Adrenal gland (tissue), 12 donors: ENCODE results near the gene SLC9B1. TPM values are rescaled to one million over a fixed set of nuclear protein-coding genes. Genes with fewer than 3 reads are reported as not detected.

Source experiments
- DNase-seq, 7 donors: peaks; one replicate each; pipeline ENCODE4 v3.0.0-alpha.2; 2019 to 2020
- H3K27ac ChIP-seq, 5 donors: fragments of 200-600 bp; sonication (generic) in 4 of 5; 1 replicate in 3 of 5; 2 replicates in 2 of 5; pipeline versions ENCODE4 v1.5.1 to v1.8.0; 2016 to 2020; ENCODE audit warnings: mild to moderate bottlenecking in 1 of 5
- H3K27me3 ChIP-seq: fragments of 200-600 bp; 2 replicates; pipeline ENCODE4 v1.8.0; 2021
- H3K36me3 ChIP-seq, 2 donors: fragments of 200-600 bp; replicated peaks in 1 of 2; 1 replicate in 1 of 2; 2 replicates in 1 of 2; pipeline versions ENCODE4 v1.5.1 to v1.8.0; 2018 to 2022
- H3K4me1 ChIP-seq, 2 donors: fragments of 200-600 bp; replicated peaks in 1 of 2; 1 replicate in 1 of 2; 2 replicates in 1 of 2; pipeline versions ENCODE4 v1.5.1 to v1.8.0; 2018 to 2021
- H3K4me3 ChIP-seq, 4 donors: fragments of 200-600 bp; sonication (generic) in 3 of 4; one replicate each; pipeline ENCODE4 v1.5.1; 2016 to 2018
- H3K9me3 ChIP-seq, 3 donors: fragments of 200-600 bp; sonication (generic) in 1 of 3; replicated peaks in 1 of 3; 1 replicate in 2 of 3; 2 replicates in 1 of 3; pipeline versions ENCODE4 v1.5.1 to v1.8.0; 2016 to 2021
- CTCF ChIP-seq, 6 experiments: fragments of 450-650 bp in 4 of 6; fragments of 200-600 bp in 2 of 6; sonication (generic) in 1 of 6; IDR thresholded peaks; 1 replicate in 5 of 6; 2 replicates in 1 of 6; pipeline versions ENCODE4 v1.5.1 to v1.8.0; 2016 to 2021; ENCODE audit warnings: antibody characterized with exemption in 6 of 6, mild to moderate bottlenecking in 2 of 6, moderate library complexity in 1 of 6
- POLR2A ChIP-seq, 2 donors: fragments of 450-650 bp; IDR thresholded peaks; one replicate each; pipeline ENCODE4 v1.6.1; 2017; ENCODE audit warnings: antibody characterized with exemption in 2 of 2, mild to moderate bottlenecking in 2 of 2, moderate library complexity in 1 of 2
- WGBS, 4 donors: extraction: QIAGEN DNeasy Blood & Tissue Kit in 2 of 4; methylation state at CpG; one replicate each; pipeline versions ENCODE4 v1.1.5 to v1.1.7; 2013 to 2017; 5-methylcytosine and 5-hydroxymethylcytosine counted together
- intact Hi-C, 2 donors: fragments of 100-400 bp; cut with DNase I; formaldehyde crosslinking; loops; one replicate each; pipeline versions ENCODE4 v1.14.1 to v1.15.0; 2022 to 2023
- polyA plus RNA-seq, 3 donors: library from polyadenylated mRNA; stranded (reverse); fragments of 200-250 nt in 2 of 3; fragments of 350-450 nt in 1 of 3; fragmentation: Illumina TruSeq in 1 of 3; extraction: RNeasy Lipid Tissue Mini Kit (QIAGEN cat#74804) in 1 of 3; gene quantifications; one replicate each; pipeline ENCODE4 v1.2.3, GENCODE V29; 2013 to 2014
- total RNA-seq, 9 donors: library from RNA; depleted of rRNA in 4 of 9; stranded (reverse); fragments of >200 nt in 4 of 9; fragments of 120-200 nt in 1 of 9; fragmentation: NEBNext Ultra II Directional in 1 of 9; extraction: Animal tissue kit (Norgen Biotek cat#: 25700) in 1 of 9; gene quantifications; one replicate each; pipeline versions ENCODE4 v1.1.0 to v1.2.4, GENCODE V29; 2013 to 2023
- donor health status: healthy with polysubstance abuse.
- donor health status: Bipolar disorder and iron deficiency.
- donor health status: DM: yes; HTN: yes; CAD: no.
- donor health status: DM: no; HTN: no; CAD: no.
- donor health status: DM: no; HTN: no; CAD: no.
- donor health status: DM: yes; HTN: yes; CAD: no.

The SLC9B1 gene
- total and polyA plus RNA-seq, 12 donors = 0.32 to 3.3 (median 1.5) TPM; not detected in 1

DNA sequence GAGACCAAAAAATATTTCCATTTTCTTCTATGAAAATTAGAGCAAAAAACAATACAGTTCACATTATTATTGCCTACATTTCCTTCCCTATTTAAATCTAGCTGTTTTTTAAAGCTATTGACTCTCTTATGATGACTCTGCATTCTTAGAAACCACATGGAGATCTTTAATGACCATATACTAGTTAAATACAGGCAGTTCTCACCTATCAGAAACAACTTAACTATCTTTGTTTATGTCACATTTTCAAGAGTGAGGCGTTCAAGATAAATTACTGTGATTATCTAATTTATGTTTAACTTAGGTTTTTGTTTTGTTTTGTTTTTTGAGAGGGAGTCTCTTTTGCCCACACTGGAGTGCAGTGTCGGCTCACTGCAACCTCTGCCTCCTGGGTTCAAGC lies 147.7 kb downstream of the SLC9B1 start:
- H3K4me1 ChIP-seq = peaks cover 0 to 39% of the 10 kb centered on the region in 2 donors
- 72 to 94% (median 81%) methylated on average over 2 of the region's 2 CpGs for WGBS, 4 donors
- no peaks in the 10 kb centered on the region for H3K27me3 ChIP-seq
- H3K36me3 ChIP-seq = no peaks in the 10 kb centered on the region
- H3K27ac ChIP-seq = peak overlapping the region in 2 of 5 donors; percentile 14 to 21
- intact Hi-C loops = no loop called here
- no peak for TF ChIP-seq POLR2A (IDR thresholded peaks at IDR 0.05)
- TF ChIP-seq CTCF (IDR thresholded peaks at IDR 0.05) = no peak
- no peak for DNase-seq
- no peak overlapping the region for H3K4me3 ChIP-seq
- no peaks in the 10 kb centered on the region for H3K9me3 ChIP-seq

GRCh38 chr4:102869569-102870197 lies 149.8 kb downstream of the SLC9B1 start:
- intact Hi-C loops = loop anchor here in 1 of 2 donors (5.0 kb wide), 1 partner anchor 42 kb away; the partner anchor contains the start of gene UBE2D3
- Histone ChIP-seq H3K36me3 (no peaks in the 10 kb centered on the region), H3K27ac (peak overlapping the region; percentile 84 to 100 (median 97)), H3K9me3 (no peaks in the 10 kb centered on the region), H3K27me3 (no peaks in the 10 kb centered on the region), H3K4me1 (peaks cover 0 to 39% of the 10 kb centered on the region in 2 donors), H3K4me3 (peak overlapping the region; percentile 0 to 80 (median 74))
- peak in 3 of 7 donors; percentile 25 to 59 (median 33) for DNase-seq
- TF ChIP-seq CTCF (IDR thresholded peaks at IDR 0.05) = no peak
- TF ChIP-seq POLR2A (IDR thresholded peaks at IDR 0.05) = no peak
- WGBS, 4 donors = 7 to 13% (median 9%) methylated on average over 19 of the region's 19 CpGs

DNA sequence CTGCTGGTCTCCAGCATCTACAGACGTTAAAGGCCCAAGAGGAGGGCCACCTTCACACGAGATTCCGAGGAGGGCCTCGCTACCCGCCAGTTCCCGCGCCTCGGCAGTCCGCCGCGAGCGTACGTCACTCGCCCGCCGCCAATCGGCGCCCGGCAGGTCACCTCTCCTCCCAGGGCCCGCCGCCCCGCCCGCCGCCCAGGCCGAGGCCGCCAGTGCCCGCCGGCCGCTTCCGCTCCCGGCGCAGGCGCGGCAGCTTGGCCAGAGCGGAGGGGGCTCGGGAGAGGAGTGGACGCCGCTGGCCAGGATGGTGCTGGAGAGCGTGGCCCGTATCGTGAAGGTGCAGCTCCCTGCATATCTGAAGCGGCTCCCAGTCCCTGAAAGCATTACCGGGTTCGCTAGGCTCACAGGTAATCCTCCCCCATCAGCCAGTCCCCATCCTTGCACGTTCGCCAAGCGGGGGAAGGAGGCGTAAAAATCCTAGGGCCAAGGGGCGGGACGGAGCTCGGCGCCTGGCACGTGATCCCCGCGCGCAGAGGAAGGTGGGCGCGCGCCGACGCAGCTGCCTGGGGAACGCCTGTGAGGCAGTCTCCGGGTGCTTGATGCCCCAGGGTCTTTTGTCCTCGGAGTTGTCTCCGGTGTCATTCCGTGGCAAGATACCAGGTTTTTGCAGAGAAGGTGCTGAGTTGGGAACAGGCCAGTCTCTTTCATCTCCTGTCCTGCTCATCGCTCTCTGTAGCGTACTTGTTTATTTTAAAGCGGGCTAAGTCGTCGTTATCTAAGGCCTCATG lies 150.5 kb downstream of the SLC9B1 start, which contains the start of gene CISD2:
Gene CISD2, plus strand, starts transcription at position 212 of the 788 bp plus-strand sequence. Its CDS starts 93 bp downstream, at position 305.
- Histone ChIP-seq H3K36me3 (no peaks in the 10 kb centered on the region), H3K9me3 (no peaks in the 10 kb centered on the region), H3K4me1 (peaks cover 0 to 39% of the 10 kb centered on the region in 2 donors), H3K27ac (peak within 1 kb of the TSS; percentile 84 to 100 (median 97)), H3K27me3 (no peaks in the 10 kb centered on the region), H3K4me3 (peak within 1 kb of the TSS; percentile 45 to 80 (median 74))
- WGBS, 4 donors = 0% methylated on average over 7 to 71 of the region's 71 CpGs
- intact Hi-C loops = loop anchor here in 1 of 2 donors (5.0 kb wide), 1 partner anchor 42 kb away; the partner anchor contains the start of gene UBE2D3
- peak in 4 of 6 experiments; percentile 3 to 25 (median 20) for TF ChIP-seq CTCF (IDR thresholded peaks at IDR 0.05)
- peak; percentile 39 to 80 for TF ChIP-seq POLR2A (IDR thresholded peaks at IDR 0.05)
- peak; percentile 92 to 95 (median 94) for DNase-seq
